Trophoblast cell (in vitro differentiated cells and primary cell): ENCODE measurements around the gene GALNT7.

Experiments used
- DNase-seq, 2 donors: peaks; one replicate each; pipeline ENCODE4 v3.0.0-alpha.2; 2016
- H2AFZ ChIP-seq: 2 replicates; pipeline ENCODE4 v1.6.1; 2013; ENCODE audit warnings: low read length, moderate library complexity, mild to moderate bottlenecking; ENCODE audit not compliant: insufficient read depth, poor library complexity
- H2AK5ac ChIP-seq: 2 replicates; pipeline ENCODE4 v1.6.1; 2013; ENCODE audit warnings: mild to moderate bottlenecking, low read length
- H2BK120ac ChIP-seq: 2 replicates; pipeline ENCODE4 v1.6.1; 2013; ENCODE audit warnings: low read length, mild to moderate bottlenecking, moderate library complexity; ENCODE audit not compliant: insufficient read depth, poor library complexity
- H2BK12ac ChIP-seq: 2 replicates; pipeline ENCODE4 v1.6.1; 2013; ENCODE audit warnings: mild to moderate bottlenecking, low read length, moderate library complexity
- H2BK5ac ChIP-seq: 2 replicates; pipeline ENCODE4 v1.6.1; 2013; ENCODE audit warnings: low read length, low read depth, moderate library complexity, mild to moderate bottlenecking; ENCODE audit not compliant: poor library complexity
- H3K14ac ChIP-seq: 2 replicates; pipeline ENCODE4 v1.6.1; 2013; ENCODE audit warnings: mild to moderate bottlenecking, low read length
- H3K18ac ChIP-seq: 2 replicates; pipeline ENCODE4 v1.6.1; 2013; ENCODE audit warnings: mild to moderate bottlenecking, low read length
- H3K23ac ChIP-seq: 2 replicates; pipeline ENCODE4 v1.6.1; 2013; ENCODE audit warnings: low read length
- H3K27ac ChIP-seq: 2 replicates; pipeline ENCODE4 v1.5.1; 2013; ENCODE audit warnings: low read depth, mild to moderate bottlenecking, inconsistent platforms, low read length, moderate library complexity
- H3K27me3 ChIP-seq: 2 replicates; pipeline ENCODE4 v1.6.1; 2013; ENCODE audit warnings: inconsistent platforms, mild to moderate bottlenecking, low read length, moderate library complexity; ENCODE audit not compliant: insufficient read depth
- H3K36me3 ChIP-seq, 2 experiments: 1 replicate in 1 of 2; 2 replicates in 1 of 2; pipeline ENCODE4 v1.6.1; 2013; ENCODE audit warnings: low read length in 2 of 2, mild to moderate bottlenecking in 2 of 2, moderate library complexity in 1 of 2; ENCODE audit not compliant: insufficient read depth in 2 of 2, control insufficient read depth in 1 of 2
- H3K4ac ChIP-seq: 2 replicates; pipeline ENCODE4 v1.6.1; 2013; ENCODE audit warnings: low read depth, mild to moderate bottlenecking, low read length, moderate library complexity
- H3K4me1 ChIP-seq, 2 experiments: 1 replicate in 1 of 2; 2 replicates in 1 of 2; pipeline ENCODE4 v1.6.1; 2013; ENCODE audit warnings: low read length in 2 of 2, mild to moderate bottlenecking in 2 of 2, moderate library complexity in 1 of 2; ENCODE audit not compliant: insufficient read depth in 2 of 2, control insufficient read depth in 1 of 2
- H3K4me2 ChIP-seq: 2 replicates; pipeline ENCODE4 v1.6.1; 2013; ENCODE audit warnings: inconsistent platforms, mild to moderate bottlenecking, low read length, moderate library complexity
- H3K4me3 ChIP-seq: 2 replicates; pipeline ENCODE4 v1.5.1; 2013; ENCODE audit warnings: mild to moderate bottlenecking, low read depth, low read length, inconsistent platforms
- H3K79me1 ChIP-seq: one replicate; pipeline ENCODE4 v1.6.1; 2013; ENCODE audit warnings: low read length
- H3K79me2 ChIP-seq: 2 replicates; pipeline ENCODE4 v1.6.1; 2013; ENCODE audit warnings: low read length, mild to moderate bottlenecking; ENCODE audit not compliant: control insufficient read depth, insufficient read depth, poor library complexity
- H3K9ac ChIP-seq: 2 replicates; pipeline ENCODE4 v1.6.1; 2013; ENCODE audit warnings: mild to moderate bottlenecking, low read length
- H3K9me3 ChIP-seq: 2 replicates; pipeline ENCODE4 v1.6.1; 2013; ENCODE audit warnings: low read depth, mild to moderate bottlenecking, control low read depth, inconsistent platforms, low read length; ENCODE audit not compliant: insufficient read depth
- H4K12ac ChIP-seq: 2 replicates; pipeline ENCODE4 v1.6.1; 2013; ENCODE audit warnings: low read depth, mild to moderate bottlenecking, low read length, moderate library complexity
- H4K8ac ChIP-seq: 2 replicates; pipeline ENCODE4 v1.6.1; 2013; ENCODE audit warnings: low read depth, mild to moderate bottlenecking, low read length, moderate library complexity
- H4K91ac ChIP-seq: one replicate; pipeline ENCODE4 v1.6.1; 2013; ENCODE audit warnings: low read depth, mild to moderate bottlenecking, low read length, moderate library complexity
- WGBS: extraction: QIAGEN DNeasy Blood & Tissue Kit; methylation state at CpG from one replicate; pipeline ENCODE4 v1.1.7; 2013; ENCODE audit warnings: missing lambda C conversion rate; ENCODE audit not compliant: insufficient read length, insufficient coverage; ENCODE audit errors: extremely low coverage; 5-methylcytosine and 5-hydroxymethylcytosine counted together

GALNT7 gene

GRCh38 chr4:173345648-173346047 lies 177.0 kb downstream of the GALNT7 start:
- Histone ChIP-seq H3K4me2 (no peak overlapping the region), H3K4me3 (no peak overlapping the region), H2AFZ (no peak overlapping the region), H3K23ac (no peak overlapping the region), H3K14ac (no peak overlapping the region), H2BK12ac (no peak overlapping the region), H4K8ac (no peak overlapping the region), H3K9me3 (no peaks in the 10 kb centered on the region), H3K79me1 (no peaks in the 10 kb centered on the region), H2BK5ac (no peak overlapping the region), H3K27ac (peak overlapping the region; percentile 47), H4K12ac (no peak overlapping the region), H2BK120ac (no peak overlapping the region), H3K4ac (no peak overlapping the region), H3K36me3 (no peaks in the 10 kb centered on the region), H3K79me2 (no peaks in the 10 kb centered on the region), H3K4me1 (no peaks in the 10 kb centered on the region), H4K91ac (no peak overlapping the region), H3K9ac (no peak overlapping the region), H3K27me3 (no peaks in the 10 kb centered on the region), H2AK5ac (no peak overlapping the region), H3K18ac (no peak overlapping the region)
- no peak for DNase-seq
- WGBS, result no CpG with 5 or more reads among the region's 2 CpGs

- no peak overlapping the region for H2AFZ ChIP-seq
- H3K14ac ChIP-seq, result no peak overlapping the region
- H2BK5ac ChIP-seq, result no peak overlapping the region
- H3K18ac ChIP-seq, result no peak overlapping the region
- no peak overlapping the region for H4K12ac ChIP-seq
- no peak overlapping the region for H3K23ac ChIP-seq
- H3K4me2 ChIP-seq, result no peak overlapping the region
- H3K9me3 ChIP-seq, result no peaks in the 10 kb centered on the region
- no peak overlapping the region for H4K8ac ChIP-seq
- no CpG with 5 or more reads among the region's 2 CpGs for WGBS
- no peak overlapping the region for H3K4me3 ChIP-seq
- H2AK5ac ChIP-seq, result no peak overlapping the region
- H3K27ac ChIP-seq, result no peak overlapping the region
- H2BK12ac ChIP-seq, result no peak overlapping the region
- no peak for DNase-seq
- H3K79me2 ChIP-seq, result no peaks in the 10 kb centered on the region
- no peaks in the 10 kb centered on the region for H3K79me1 ChIP-seq
- H3K36me3 ChIP-seq, result no peaks in the 10 kb centered on the region
- H4K91ac ChIP-seq, result no peak overlapping the region
- no peaks in the 10 kb centered on the region for H3K27me3 ChIP-seq
- no peaks in the 10 kb centered on the region for H3K4me1 ChIP-seq
- H3K9ac ChIP-seq, result no peak overlapping the region
- no peak overlapping the region for H3K4ac ChIP-seq
- no peak overlapping the region for H2BK120ac ChIP-seq
Observed at GRCh38 chr4:173346074-173346473, 177.5 kb downstream of the GALNT7 start.

- Histone ChIP-seq H3K4ac (no peak overlapping the region), H4K91ac (peak overlapping the region; percentile 2), H3K4me3 (no peak overlapping the region), H3K18ac (no peak overlapping the region), H2BK120ac (no peak overlapping the region), H3K27ac (no peak overlapping the region), H3K9me3 (no peaks in the 10 kb centered on the region), H3K79me1 (no peaks in the 10 kb centered on the region), H4K8ac (no peak overlapping the region), H3K23ac (no peak overlapping the region), H3K36me3 (no peaks in the 10 kb centered on the region), H3K79me2 (no peaks in the 10 kb centered on the region), H2BK5ac (no peak overlapping the region), H2BK12ac (no peak overlapping the region), H3K9ac (no peak overlapping the region), H3K27me3 (no peaks in the 10 kb centered on the region), H4K12ac (no peak overlapping the region), H3K4me2 (no peak overlapping the region), H2AFZ (no peak overlapping the region), H2AK5ac (no peak overlapping the region), H3K4me1 (no peaks in the 10 kb centered on the region), H3K14ac (no peak overlapping the region)
- no peak for DNase-seq
- WGBS, result no CpG with 5 or more reads among the region's 1 CpG
Observed at GRCh38 chr4:173347467-173347866, 178.9 kb downstream of the GALNT7 start.

- Histone ChIP-seq H3K4ac (no peak overlapping the region), H3K4me1 (no peaks in the 10 kb centered on the region), H3K79me1 (no peaks in the 10 kb centered on the region), H3K18ac (no peak overlapping the region), H3K27me3 (no peaks in the 10 kb centered on the region), H3K14ac (no peak overlapping the region), H2AK5ac (no peak overlapping the region), H3K79me2 (no peaks in the 10 kb centered on the region), H2AFZ (no peak overlapping the region), H3K4me3 (no peak overlapping the region), H3K27ac (no peak overlapping the region), H3K4me2 (no peak overlapping the region), H2BK5ac (no peak overlapping the region), H2BK120ac (no peak overlapping the region), H3K36me3 (no peaks in the 10 kb centered on the region), H2BK12ac (no peak overlapping the region), H4K12ac (no peak overlapping the region), H4K91ac (no peak overlapping the region), H3K23ac (no peak overlapping the region), H4K8ac (no peak overlapping the region), H3K9me3 (no peaks in the 10 kb centered on the region), H3K9ac (no peak overlapping the region)
- DNase-seq, result no peak
- whole genome bisulfite sequencing, result no CpG with 5 or more reads among the region's 2 CpGs
Observed at GRCh38 chr4:173357939-173358338, 189.3 kb downstream of the GALNT7 start.
